OCI-LY7 (cell line): ENCODE measurements around the gene BICD1. TPM values are rescaled to one million over a fixed set of nuclear protein-coding genes. Genes with fewer than 3 reads are reported as not detected.

Source experiments
- BruUV-seq: library from RNA; stranded (reverse); fragments of 400-500 nt; replicated peaks from 2 replicates; lab custom pipeline; 2021; lab: Mats Ljungman, UMichigan
- CTCF ChIA-PET: fragments of 300-600 bp; sonication (Branson Sonifier 250); formaldehyde crosslinking; loops from one replicate; lab custom pipeline; 2022; ENCODE audit warnings: antibody characterized with exemption; ENCODE audit not compliant: unreplicated experiment; lab: Charles Lee
- POLR2A ChIA-PET: fragments of 300-600 bp; sonication (Branson Sonifier 250); formaldehyde crosslinking; loops from one replicate; lab custom pipeline; 2022; ENCODE audit warnings: antibody characterized with exemption; lab: Charles Lee
- DNase-seq: peaks from one replicate; pipeline ENCODE4 v3.0.0-alpha.2; 2015; ENCODE audit warnings: low spot score
- H2AFZ ChIP-seq: fragments of 200-600 bp; sonication (generic), shearing (Covaris generic); 2 replicates; pipeline ENCODE4 v1.6.1; 2014; ENCODE audit warnings: mild to moderate bottlenecking, antibody characterized with exemption, low read length, moderate library complexity
- H3K27ac ChIP-seq: fragments of 200-600 bp; sonication (generic); 2 replicates; pipeline ENCODE4 v1.5.1; 2014; ENCODE audit warnings: mixed run types, low read depth, mild to moderate bottlenecking, moderate library complexity, low read length, inconsistent platforms; ENCODE audit not compliant: poor library complexity, severe bottlenecking
- H3K36me3 ChIP-seq: fragments of 200-600 bp; sonication (generic); 2 replicates; pipeline ENCODE4 v1.6.1; 2014; ENCODE audit warnings: mild to moderate bottlenecking, antibody characterized with exemption, low read length, moderate library complexity, mixed read lengths; ENCODE audit not compliant: insufficient read depth
- H3K4me1 ChIP-seq: fragments of 200-600 bp; sonication (generic); 2 replicates; pipeline ENCODE4 v1.5.1; 2014; ENCODE audit warnings: mild to moderate bottlenecking, low read length; ENCODE audit not compliant: insufficient read depth, poor library complexity, severe bottlenecking
- H3K4me2 ChIP-seq: fragments of 200-600 bp; sonication (generic); 2 replicates; pipeline ENCODE4 v1.6.1; 2014; ENCODE audit warnings: mild to moderate bottlenecking, low read length
- H3K4me3 ChIP-seq: fragments of 200-600 bp; sonication (generic); 2 replicates; pipeline ENCODE4 v1.5.1; 2014; ENCODE audit warnings: mild to moderate bottlenecking, low read depth, low read length; ENCODE audit not compliant: poor library complexity, severe bottlenecking
- H3K79me2 ChIP-seq: fragments of 200-600 bp; sonication (generic); 2 replicates; pipeline ENCODE4 v1.6.1; 2016; ENCODE audit warnings: low read depth, mild to moderate bottlenecking, low read length, moderate library complexity, mixed read lengths; ENCODE audit not compliant: insufficient read depth
- H3K9me2 ChIP-seq: fragments of 200-600 bp; sonication (generic); 2 replicates; pipeline ENCODE4 v1.6.1; 2016; ENCODE audit warnings: mild to moderate bottlenecking, low read length, mixed read lengths; ENCODE audit not compliant: insufficient read depth
- H3K9me3 ChIP-seq: fragments of 200-600 bp; sonication (generic); 2 replicates; pipeline ENCODE4 v1.6.1; 2014; ENCODE audit warnings: mild to moderate bottlenecking, mixed run types, low read length, mixed read lengths
- H4K20me1 ChIP-seq: fragments of 200-600 bp; sonication (generic); 2 replicates; pipeline ENCODE4 v1.6.1; 2014; ENCODE audit warnings: mild to moderate bottlenecking, antibody characterized with exemption, low read length, moderate library complexity, mixed read lengths; ENCODE audit not compliant: insufficient read depth
- EZH2phosphoT487 ChIP-seq: fragments of 200-600 bp; sonication (generic); IDR thresholded peaks from 2 replicates; pipeline ENCODE4 v1.6.1; 2018; ENCODE audit warnings: low read depth, borderline replicate concordance, mild to moderate bottlenecking, mixed run types, antibody characterized with exemption, low read length, moderate library complexity, mixed read lengths
- intact Hi-C: fragments of 100-400 bp; cut with micrococcal nuclease; formaldehyde crosslinking; loops from one replicate; pipeline ENCODE4 v1.10.0; 2022; ENCODE audit not compliant: unreplicated experiment
- total RNA-seq, 2 experiments: library from RNA; depleted of rRNA in 1 of 2; stranded (reverse); fragments of >200 nt in 1 of 2; shearing (Covaris generic) in 1 of 2; gene quantifications; 2 replicates each; pipeline ENCODE4 v1.2.3, GENCODE V29; 2014 to 2022
- TF ChIP-seq, protein P1 (sequence below): fragments of 200-600 bp; sonication (generic); conservative IDR thresholded peaks from 2 replicates; pipeline ENCODE4 v1.5.1; 2014; ENCODE audit warnings: mild to moderate bottlenecking, antibody characterized with exemption, low read length, moderate library complexity, mixed read lengths

BICD1 gene
- total RNA-seq, 2 experiments from 2014 or later = 42.9 to 88.2 TPM

GRCh38 chr12:32211900-32212156 is 105.2 kb downstream of the BICD1 start:
- Histone ChIP-seq H3K27ac (peak overlapping the region; percentile 35), H3K9me2 (no peaks in the 10 kb centered on the region), H2AFZ (no peak overlapping the region), H3K79me2 (peaks cover 32% of the 10 kb centered on the region; the same call in 1 of the 2 replicates), H3K9me3 (no peaks in the 10 kb centered on the region), H4K20me1 (no peaks in the 10 kb centered on the region), H3K4me2 (peak overlapping the region; percentile 36), H3K36me3 (peaks cover 14% of the 10 kb centered on the region), H3K4me1 (peaks cover 57% of the 10 kb centered on the region), H3K4me3 (no peak overlapping the region)
- DNase-seq = no peak
- POLR2A ChIA-PET = interaction anchor here (0.6 to 1.4 kb wide), 3 partner anchors 11 to 95 kb away, joined by 3 to 5 read pairs (median 4); no protein-coding TSS in a partner anchor
- BruUV-seq = no TSS peak
- CTCF ChIA-PET = no interaction called here
- no peak for TF ChIP-seq EZH2phosphoT487
- TF ChIP-seq, protein P1, sequence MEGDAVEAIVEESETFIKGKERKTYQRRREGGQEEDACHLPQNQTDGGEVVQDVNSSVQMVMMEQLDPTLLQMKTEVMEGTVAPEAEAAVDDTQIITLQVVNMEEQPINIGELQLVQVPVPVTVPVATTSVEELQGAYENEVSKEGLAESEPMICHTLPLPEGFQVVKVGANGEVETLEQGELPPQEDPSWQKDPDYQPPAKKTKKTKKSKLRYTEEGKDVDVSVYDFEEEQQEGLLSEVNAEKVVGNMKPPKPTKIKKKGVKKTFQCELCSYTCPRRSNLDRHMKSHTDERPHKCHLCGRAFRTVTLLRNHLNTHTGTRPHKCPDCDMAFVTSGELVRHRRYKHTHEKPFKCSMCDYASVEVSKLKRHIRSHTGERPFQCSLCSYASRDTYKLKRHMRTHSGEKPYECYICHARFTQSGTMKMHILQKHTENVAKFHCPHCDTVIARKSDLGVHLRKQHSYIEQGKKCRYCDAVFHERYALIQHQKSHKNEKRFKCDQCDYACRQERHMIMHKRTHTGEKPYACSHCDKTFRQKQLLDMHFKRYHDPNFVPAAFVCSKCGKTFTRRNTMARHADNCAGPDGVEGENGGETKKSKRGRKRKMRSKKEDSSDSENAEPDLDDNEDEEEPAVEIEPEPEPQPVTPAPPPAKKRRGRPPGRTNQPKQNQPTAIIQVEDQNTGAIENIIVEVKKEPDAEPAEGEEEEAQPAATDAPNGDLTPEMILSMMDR = no peak
- intact Hi-C loops = loop anchor here (5.0 kb wide), 1 partner anchor 90 kb away; no protein-coding TSS in a partner anchor

GRCh38 chr12:32214723-32215122 is 108.1 kb downstream of the BICD1 start:
- peak; percentile 45 for DNase-seq
- H3K9me3 ChIP-seq = no peaks in the 10 kb centered on the region
- H4K20me1 ChIP-seq = no peaks in the 10 kb centered on the region
- BruUV-seq = no TSS peak
- H2AFZ ChIP-seq = no peak overlapping the region
- no peaks in the 10 kb centered on the region for H3K9me2 ChIP-seq
- H3K79me2 ChIP-seq = peaks cover 30% of the 10 kb centered on the region; the same call in 1 of the 2 replicates
- ChIA-PET CTCF (no interaction called here), POLR2A (interaction anchor here (0.5 to 1.1 kb wide), 5 partner anchors 9 to 394 kb away, joined by 3 read pairs; no protein-coding TSS in a partner anchor)
- H3K27ac ChIP-seq = peak overlapping the region; percentile 76
- intact Hi-C loops = loop anchor here (5.0 kb wide), 1 partner anchor 88 kb away; no protein-coding TSS in a partner anchor
- TF ChIP-seq, protein P1 = no peak
- TF ChIP-seq EZH2phosphoT487 = no peak
- H3K4me2 ChIP-seq = peak overlapping the region; percentile 45
- peaks cover 43% of the 10 kb centered on the region for H3K36me3 ChIP-seq
- H3K4me3 ChIP-seq = peak overlapping the region; percentile 2
- peaks cover 65% of the 10 kb centered on the region for H3K4me1 ChIP-seq
